Stimulated activated CD4-positive, alpha-beta T cell treated with anti-CD3 and anti-CD28 coated beads, Interleukin-4, amount 100 ng/mL, for 48 hours (primary cell): Measurements from ENCODE around the gene CPPED1.
"Not testable (repeated sequence)": the region's sequence is repeated elsewhere in the genome, so short reads cannot be mapped to it uniquely, and the experiment has no call there.

Experiments used
- DNase-seq, 2 donors: peaks; one replicate each; pipeline ENCODE4 v3.0.0-alpha.2; 2020; ENCODE audit warnings: low read depth in 2 of 2

Gene CPPED1

DNA sequence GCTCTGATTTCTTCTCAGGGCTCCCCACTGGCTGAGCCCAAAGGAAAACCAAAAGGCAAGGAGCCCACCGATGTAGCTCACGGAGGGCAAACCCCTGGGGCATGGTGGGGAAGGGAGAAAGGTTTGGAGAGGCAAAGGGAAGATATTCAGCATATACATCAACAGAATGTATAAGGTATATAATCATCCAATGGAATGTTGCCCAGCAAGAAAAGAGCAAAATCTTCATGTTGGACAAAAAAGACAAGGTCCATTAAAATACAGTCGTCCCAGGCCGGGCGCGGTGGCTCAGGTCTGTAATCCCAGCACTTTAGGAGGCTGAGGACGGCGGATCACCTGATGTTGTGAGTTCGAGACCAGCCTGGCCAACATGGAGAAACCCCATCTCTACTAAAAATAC, 1.6 kb downstream of the CPPED1 start:
- DNase-seq, result no peak

- peak in 1 of 2 donors; percentile 7 for DNase-seq
Measured at GRCh38 chr16:12801511-12802042, 2.1 kb downstream of the CPPED1 start.

DNA sequence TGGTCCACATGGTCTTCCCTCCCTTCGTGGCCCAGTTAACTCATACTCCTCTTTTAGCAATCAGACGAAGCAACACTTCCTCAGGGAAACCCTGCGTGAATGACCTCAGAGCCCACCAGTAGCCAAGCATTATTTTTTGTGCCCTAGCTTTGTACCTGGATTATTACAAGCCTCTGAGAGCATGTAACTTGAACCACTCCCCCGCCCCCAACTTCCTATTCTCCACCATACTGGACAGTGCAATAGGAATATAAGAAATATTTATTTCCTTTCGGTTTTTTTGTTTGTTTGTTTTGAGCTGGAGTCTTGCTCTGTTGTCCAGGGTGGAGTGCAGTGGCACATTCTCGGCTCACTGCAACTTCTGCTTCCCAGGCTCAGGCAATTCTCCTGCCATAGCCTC, 2.9 kb downstream of the CPPED1 start:
- DNase-seq, result no peak

DNA sequence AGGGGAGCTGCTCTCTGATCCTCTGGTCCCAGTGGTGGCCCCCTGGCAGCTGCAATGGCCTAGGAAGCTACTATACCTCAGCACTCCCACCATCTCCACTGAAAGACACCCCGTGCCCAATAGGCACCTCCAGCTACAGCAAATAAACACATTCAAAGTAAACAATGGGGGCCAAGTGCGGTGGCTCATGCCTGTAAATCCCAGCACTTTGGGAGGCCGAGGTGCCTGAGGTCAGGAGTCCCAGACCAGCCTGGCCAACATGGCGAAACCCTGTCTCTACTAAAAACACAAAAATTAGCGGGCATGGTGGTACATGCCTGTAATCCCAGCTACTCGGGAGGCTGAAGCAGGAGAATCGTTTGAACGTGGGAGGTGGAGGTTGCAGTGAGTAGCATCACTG, 3.7 kb downstream of the CPPED1 start:
- not testable (repeated sequence) for DNase-seq

GRCh38 chr16:12798846-12799245, 4.8 kb downstream of the CPPED1 start:
- DNase-seq, result no peak

DNA sequence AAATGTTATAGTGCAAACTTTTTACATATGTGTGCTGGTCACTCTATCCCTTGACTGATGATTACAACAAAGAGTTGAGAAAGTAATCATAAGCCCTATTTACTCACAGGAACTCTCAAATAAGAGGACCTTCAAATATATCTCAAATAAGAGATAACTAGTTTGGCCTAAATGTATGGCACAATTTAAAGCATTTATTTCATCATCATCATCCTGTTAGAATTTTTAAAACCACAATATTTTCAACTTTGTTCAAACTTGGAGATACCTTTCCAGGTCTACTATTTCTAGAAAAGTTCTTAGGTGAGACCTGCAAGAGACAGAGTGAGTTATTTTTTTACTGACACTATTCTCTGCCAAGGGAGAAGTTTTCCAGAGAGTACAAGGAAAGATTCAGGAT, 5.5 kb downstream of the CPPED1 start:
- no peak for DNase-seq

GRCh38 chr16:12796498-12796897, 7.2 kb downstream of the CPPED1 start:
- DNase-seq, result no peak

- DNase-seq, result no peak
Measured at GRCh38 chr16:12794486-12795387, 8.9 kb downstream of the CPPED1 start.

GRCh38 chr16:12793865-12794240, 9.8 kb downstream of the CPPED1 start:
- DNase-seq, result no peak

DNA sequence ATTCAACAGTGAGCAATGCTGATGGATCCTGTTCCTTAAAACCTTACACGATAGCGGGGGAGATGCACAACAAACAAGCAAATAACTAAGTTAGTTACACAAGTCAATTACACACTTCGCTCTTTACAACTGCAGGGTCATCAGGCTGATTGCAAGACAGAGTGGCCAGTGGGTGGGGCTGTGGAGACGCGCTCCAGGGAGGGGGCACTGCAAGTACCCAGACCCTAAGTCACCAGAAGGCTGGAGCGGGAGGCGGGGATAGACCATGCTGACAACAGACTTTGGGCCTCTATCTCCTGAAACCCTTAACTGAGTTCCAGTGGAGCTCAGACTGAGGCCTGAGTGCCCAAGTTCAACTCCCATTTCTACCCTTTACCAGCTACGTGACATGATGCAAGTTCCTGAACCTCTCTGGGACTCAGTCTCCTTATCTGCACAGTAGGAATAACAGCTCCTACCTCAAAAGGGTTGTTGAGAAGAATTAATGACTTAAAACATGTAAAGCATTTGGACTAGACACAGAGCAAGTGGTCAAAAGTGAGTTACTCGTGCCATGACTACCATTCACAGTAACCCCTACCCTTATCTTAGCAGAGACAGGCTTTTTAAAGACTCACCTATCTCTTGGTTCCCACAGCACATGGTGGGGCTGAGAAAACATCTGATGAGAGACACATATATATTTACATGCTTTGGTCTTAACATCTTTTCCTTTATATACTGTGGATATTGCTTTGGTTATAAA, 10.4 kb downstream of the CPPED1 start:
- no peak for DNase-seq

GRCh38 chr16:12792528-12792927, 11.2 kb downstream of the CPPED1 start:
- not testable (repeated sequence) for DNase-seq

DNA sequence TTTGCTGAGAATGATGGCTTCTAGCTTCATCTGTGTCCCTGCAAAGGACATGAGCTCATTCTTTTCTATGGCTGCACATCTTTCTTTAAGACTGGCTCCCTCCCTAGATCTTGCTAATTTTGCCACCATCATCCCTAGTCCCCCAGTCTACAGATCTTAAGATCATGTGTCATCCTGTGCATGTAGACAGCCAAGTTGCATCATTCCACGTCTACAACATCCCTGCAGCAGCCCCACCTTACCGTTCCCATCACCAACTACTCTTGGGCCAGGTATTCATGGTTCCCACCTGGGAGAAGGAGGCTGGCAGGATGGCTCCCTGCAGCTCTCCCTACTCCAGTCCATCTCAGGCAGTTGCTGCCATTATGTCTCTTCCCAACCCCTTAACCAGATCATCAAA, 12.3 kb downstream of the CPPED1 start:
- no peak for DNase-seq

GRCh38 chr16:12788758-12789157, 14.9 kb downstream of the CPPED1 start:
- DNase-seq, result no peak

- DNase-seq, result no peak
Measured at GRCh38 chr16:12786081-12786480, 17.6 kb downstream of the CPPED1 start.

DNA sequence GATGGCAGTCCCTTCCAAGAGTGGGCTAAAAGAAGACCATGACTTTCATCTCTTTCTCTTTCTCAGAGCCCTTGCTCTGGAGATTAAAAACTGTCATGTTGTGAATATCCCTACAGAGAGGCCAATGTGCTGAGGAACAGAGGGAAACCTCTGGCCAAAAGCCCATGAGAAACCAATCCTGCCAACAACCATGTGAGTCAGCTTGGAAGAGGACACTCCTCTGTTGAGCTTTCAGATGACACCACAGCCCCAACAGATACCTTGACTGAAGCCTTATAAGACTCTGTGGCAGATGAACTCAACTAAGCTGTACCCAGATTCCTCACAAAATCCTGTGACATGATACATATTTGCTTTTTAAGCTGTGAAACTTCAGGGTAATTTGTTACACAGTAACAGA, 19.6 kb downstream of the CPPED1 start:
- no peak for DNase-seq

GRCh38 chr16:12781777-12782176, 21.9 kb downstream of the CPPED1 start:
- DNase-seq, result peak in 1 of 2 donors; percentile 19

DNA sequence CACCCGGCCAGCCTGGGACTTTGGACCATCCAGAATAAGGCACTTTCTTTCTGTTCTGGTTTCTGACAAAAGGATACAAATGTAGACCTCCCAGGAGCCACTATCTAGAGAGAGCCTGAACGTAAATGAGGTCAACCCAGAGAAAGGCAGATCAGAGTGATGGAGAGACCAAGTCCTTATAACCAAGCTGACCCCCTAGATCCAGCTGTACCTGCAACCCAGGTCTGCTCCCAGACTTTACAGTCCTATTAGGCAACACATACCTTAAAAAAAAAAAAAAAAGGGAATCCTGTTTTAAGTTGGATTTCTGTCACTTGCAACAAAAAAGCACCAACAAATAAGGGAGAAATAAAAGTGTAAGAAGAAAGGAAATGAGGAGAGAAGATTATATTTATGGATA, 23.2 kb downstream of the CPPED1 start:
- DNase-seq, result no peak

- DNase-seq, result no peak
Measured at GRCh38 chr16:12778726-12779125, 25.0 kb downstream of the CPPED1 start.

- DNase-seq, result no peak
Measured at GRCh38 chr16:12775656-12776236, 27.9 kb downstream of the CPPED1 start.

DNA sequence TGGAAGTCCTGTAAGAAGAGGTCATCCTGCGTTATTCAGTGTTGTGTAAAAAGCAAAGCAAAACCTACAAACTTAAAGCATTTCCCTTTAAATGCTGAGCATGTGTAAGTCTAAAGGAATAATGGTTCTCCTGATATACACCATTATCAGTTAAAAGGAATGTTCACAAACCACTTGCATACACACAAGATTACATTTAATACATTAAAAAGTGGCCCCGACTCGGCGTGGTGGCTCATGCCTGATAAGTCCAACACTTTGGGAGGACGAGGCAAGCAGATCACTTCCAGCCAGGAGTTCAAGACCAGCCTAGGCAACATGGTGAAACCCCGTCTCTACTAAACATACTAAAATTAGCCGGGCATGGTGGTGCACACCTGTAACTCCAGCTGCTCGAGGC, 30.5 kb downstream of the CPPED1 start:
- DNase-seq, result no peak

DNA sequence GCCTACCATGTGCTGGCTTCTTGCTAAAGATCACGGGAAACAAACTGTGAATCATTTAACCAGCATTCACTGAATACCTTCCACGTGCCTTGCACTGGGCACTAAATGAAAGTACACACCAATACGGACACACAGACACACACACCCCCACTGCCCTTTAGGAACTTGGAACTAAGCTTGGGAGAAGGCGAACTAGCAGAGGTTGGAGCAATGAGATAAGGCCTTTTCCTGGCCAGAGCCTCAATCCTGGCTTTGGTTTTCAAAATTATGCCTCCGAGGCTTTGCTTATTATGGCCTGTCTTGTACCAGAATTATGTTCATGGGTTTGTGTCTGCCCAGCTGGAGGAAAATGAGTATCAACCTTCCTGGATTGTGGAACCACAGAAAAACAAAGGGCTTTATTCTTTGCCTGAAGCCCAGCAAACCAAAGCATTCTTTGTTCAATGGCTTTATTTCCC, 32.3 kb downstream of the CPPED1 start:
- no peak for DNase-seq

GRCh38 chr16:12769525-12769924, 34.2 kb downstream of the CPPED1 start:
- no peak for DNase-seq
